Peyer's patch (tissue), 4 donors: ENCODE data around the gene SHISA5.

Source experiments
- POLR2A ChIP-seq, 2 donors: fragments of 450-650 bp; IDR thresholded peaks; one replicate each; pipeline ENCODE4 v1.5.1; 2017; ENCODE audit warnings: antibody characterized with exemption in 2 of 2, mild to moderate bottlenecking in 2 of 2, moderate library complexity in 2 of 2
- TF ChIP-seq, protein P1 (sequence below), 6 experiments: fragments of 450-650 bp in 4 of 6; fragments of 200-600 bp in 2 of 6; sonication (generic) in 1 of 6; IDR thresholded peaks; one replicate each; pipeline ENCODE4 v1.5.1; 2017 to 2019; ENCODE audit warnings: antibody characterized with exemption in 6 of 6, mild to moderate bottlenecking in 3 of 6, moderate library complexity in 1 of 6

DNA sequence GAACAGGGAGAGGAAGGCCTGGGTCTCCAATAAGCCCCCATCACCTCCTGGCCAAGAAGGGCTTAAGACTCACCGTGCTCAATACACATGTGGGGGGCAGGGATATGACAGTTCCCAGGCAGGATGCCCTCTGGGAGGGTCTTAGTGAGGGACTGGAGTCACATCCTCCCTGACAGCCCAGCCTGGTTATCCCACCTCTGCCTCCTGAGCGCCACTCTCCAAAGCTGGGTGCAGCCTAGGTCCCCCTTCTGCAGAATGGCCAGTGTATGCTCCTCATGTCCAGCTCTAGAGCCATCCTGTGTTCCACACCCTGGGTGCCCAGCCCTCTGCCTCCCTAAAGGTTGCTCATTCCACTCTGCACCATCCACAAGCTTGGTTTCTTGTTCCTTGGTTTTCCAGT lies 1.2 kb upstream of the SHISA5 start:
- TF ChIP-seq, protein P1, sequence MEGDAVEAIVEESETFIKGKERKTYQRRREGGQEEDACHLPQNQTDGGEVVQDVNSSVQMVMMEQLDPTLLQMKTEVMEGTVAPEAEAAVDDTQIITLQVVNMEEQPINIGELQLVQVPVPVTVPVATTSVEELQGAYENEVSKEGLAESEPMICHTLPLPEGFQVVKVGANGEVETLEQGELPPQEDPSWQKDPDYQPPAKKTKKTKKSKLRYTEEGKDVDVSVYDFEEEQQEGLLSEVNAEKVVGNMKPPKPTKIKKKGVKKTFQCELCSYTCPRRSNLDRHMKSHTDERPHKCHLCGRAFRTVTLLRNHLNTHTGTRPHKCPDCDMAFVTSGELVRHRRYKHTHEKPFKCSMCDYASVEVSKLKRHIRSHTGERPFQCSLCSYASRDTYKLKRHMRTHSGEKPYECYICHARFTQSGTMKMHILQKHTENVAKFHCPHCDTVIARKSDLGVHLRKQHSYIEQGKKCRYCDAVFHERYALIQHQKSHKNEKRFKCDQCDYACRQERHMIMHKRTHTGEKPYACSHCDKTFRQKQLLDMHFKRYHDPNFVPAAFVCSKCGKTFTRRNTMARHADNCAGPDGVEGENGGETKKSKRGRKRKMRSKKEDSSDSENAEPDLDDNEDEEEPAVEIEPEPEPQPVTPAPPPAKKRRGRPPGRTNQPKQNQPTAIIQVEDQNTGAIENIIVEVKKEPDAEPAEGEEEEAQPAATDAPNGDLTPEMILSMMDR (IDR thresholded peaks at IDR 0.05), result no peak
- TF ChIP-seq POLR2A (IDR thresholded peaks at IDR 0.05), result no peak
